ENCODE results near the gene RAB17.

The RAB17 gene, protein sequence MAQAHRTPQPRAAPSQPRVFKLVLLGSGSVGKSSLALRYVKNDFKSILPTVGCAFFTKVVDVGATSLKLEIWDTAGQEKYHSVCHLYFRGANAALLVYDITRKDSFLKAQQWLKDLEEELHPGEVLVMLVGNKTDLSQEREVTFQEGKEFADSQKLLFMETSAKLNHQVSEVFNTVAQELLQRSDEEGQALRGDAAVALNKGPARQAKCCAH

DNA sequence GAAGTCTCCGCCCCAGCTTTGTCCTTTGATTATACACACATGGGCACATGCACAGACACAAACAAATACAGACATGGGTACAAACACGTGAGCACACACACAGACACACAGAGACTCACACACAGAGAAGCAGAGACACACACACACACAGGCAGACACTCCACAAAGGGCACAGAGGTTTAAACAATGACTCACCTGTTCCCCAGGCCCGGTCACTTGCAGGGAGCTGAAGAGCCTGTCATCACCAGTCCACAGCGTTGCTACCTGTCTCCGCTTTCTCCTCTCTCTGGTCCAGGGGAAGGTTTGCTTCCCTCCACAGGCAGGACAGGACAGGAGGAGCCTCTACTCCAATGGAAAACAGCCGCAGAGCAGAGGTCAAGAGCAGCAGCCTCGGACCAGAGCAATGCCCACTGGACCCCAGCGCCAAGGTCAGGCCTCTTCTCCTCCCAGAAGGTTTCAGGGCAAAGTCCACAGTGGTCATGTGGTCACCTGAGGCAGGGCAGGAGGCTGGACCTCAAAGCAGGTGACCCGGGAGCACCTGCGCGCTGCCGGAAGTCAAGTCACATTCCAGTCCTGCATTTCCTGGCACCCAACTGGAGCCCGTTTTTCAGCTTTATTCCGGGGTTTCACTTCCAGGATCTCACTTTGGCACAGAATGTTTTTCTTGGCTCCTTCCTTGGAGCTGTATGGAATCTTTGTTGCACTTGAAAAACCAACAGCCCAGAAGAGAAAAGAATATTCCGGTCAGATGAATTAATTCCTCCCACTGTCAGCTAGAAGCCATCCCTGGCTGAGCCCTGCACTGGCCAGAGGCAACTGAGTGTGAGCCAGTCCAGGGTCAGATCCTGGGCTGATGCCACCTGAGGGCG lies at the start of gene RAB17:
Gene RAB17 (minus strand): TSS at position 463 of the 869 bp plus-strand sequence. CDS start 4,580 bp downstream, outside the sequence.
- no peak for DNase-seq (ENCODE audit: low read depth)
- H3K4me3 ChIP-seq (ENCODE audit: low read depth, low read length): peak within 1 kb of the TSS; percentile 47
- TF ChIP-seq MAX (IDR thresholded peaks at IDR 0.05; ENCODE audit: low read depth, low read length): no peak

- no peak overlapping the region for H3K4me3 ChIP-seq (ENCODE audit: low read depth, low read length)
- no peak for DNase-seq (ENCODE audit: low read depth)
- no peak for TF ChIP-seq MAX (IDR thresholded peaks at IDR 0.05; ENCODE audit: low read depth, low read length)
- TF ChIP-seq, protein P1, sequence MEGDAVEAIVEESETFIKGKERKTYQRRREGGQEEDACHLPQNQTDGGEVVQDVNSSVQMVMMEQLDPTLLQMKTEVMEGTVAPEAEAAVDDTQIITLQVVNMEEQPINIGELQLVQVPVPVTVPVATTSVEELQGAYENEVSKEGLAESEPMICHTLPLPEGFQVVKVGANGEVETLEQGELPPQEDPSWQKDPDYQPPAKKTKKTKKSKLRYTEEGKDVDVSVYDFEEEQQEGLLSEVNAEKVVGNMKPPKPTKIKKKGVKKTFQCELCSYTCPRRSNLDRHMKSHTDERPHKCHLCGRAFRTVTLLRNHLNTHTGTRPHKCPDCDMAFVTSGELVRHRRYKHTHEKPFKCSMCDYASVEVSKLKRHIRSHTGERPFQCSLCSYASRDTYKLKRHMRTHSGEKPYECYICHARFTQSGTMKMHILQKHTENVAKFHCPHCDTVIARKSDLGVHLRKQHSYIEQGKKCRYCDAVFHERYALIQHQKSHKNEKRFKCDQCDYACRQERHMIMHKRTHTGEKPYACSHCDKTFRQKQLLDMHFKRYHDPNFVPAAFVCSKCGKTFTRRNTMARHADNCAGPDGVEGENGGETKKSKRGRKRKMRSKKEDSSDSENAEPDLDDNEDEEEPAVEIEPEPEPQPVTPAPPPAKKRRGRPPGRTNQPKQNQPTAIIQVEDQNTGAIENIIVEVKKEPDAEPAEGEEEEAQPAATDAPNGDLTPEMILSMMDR (IDR thresholded peaks at IDR 0.05; ENCODE audit: low read depth, low read length): no peak
- no peak for TF ChIP-seq POLR2A (IDR thresholded peaks at IDR 0.05; ENCODE audit: extremely low read depth, insufficient read length)
- TF ChIP-seq MYC (IDR thresholded peaks at IDR 0.05; ENCODE audit: low read depth, low read length): no peak
Measured at GRCh38 chr2:237639836-237640220, 49.3 kb upstream of the RAB17 start.

DNA sequence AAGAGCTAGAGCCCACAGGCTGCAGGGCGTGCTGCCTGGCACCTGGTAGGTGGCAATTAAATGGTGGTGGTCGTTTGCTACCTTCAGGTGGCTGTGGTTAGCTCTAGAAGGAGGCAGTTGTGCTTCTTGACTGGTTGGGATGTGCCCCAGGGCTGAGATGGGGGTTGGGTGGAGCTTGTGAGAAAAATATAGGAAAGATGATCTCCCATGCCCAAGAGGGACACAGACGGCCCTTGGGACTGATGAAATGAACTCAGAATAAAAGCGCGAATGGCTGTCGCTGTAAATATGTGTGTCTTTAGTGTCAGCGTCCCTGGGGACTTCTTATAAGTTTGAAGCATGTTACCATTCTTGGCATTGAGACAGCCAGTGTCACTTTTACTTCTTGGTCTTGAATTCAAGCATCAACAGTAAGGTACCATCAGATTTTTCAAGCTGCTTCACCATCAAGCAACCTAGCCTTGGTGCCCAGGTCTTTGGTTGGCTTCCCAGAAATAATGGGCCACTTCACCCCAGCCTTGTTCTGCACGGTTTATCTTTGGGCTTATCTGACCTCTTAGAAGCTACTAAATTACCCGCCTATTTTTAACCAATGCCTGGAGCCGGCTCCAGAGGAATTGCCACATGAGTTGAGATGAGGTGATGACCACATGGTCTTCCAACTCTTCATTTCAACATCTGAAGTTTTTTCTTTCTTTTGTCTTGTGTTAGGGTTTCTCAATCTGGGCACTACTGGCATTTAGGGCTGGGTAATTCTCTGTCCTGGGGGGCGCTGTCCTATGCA lies 48.7 kb upstream of the RAB17 start:
- DNase-seq (ENCODE audit: low read depth): no peak
- H3K4me3 ChIP-seq (ENCODE audit: low read depth, low read length): no peak overlapping the region
- TF ChIP-seq MAX (IDR thresholded peaks at IDR 0.05; ENCODE audit: low read depth, low read length) (no peak), POLR2A (IDR thresholded peaks at IDR 0.05; ENCODE audit: extremely low read depth, insufficient read length) (no peak), MYC (IDR thresholded peaks at IDR 0.05; ENCODE audit: low read depth, low read length) (no peak)
- TF ChIP-seq, protein P1 (IDR thresholded peaks at IDR 0.05; ENCODE audit: low read depth, low read length): no peak

GRCh38 chr2:237638176-237638575 lies 47.6 kb upstream of the RAB17 start:
- no peak for DNase-seq (ENCODE audit: low read depth)
- no peak for TF ChIP-seq POLR2A (IDR thresholded peaks at IDR 0.05; ENCODE audit: extremely low read depth, insufficient read length)
- TF ChIP-seq, protein P1 (IDR thresholded peaks at IDR 0.05; ENCODE audit: low read depth, low read length): no peak
- TF ChIP-seq MYC (IDR thresholded peaks at IDR 0.05; ENCODE audit: low read depth, low read length): no peak
- no peak for TF ChIP-seq MAX (IDR thresholded peaks at IDR 0.05; ENCODE audit: low read depth, low read length)

DNA sequence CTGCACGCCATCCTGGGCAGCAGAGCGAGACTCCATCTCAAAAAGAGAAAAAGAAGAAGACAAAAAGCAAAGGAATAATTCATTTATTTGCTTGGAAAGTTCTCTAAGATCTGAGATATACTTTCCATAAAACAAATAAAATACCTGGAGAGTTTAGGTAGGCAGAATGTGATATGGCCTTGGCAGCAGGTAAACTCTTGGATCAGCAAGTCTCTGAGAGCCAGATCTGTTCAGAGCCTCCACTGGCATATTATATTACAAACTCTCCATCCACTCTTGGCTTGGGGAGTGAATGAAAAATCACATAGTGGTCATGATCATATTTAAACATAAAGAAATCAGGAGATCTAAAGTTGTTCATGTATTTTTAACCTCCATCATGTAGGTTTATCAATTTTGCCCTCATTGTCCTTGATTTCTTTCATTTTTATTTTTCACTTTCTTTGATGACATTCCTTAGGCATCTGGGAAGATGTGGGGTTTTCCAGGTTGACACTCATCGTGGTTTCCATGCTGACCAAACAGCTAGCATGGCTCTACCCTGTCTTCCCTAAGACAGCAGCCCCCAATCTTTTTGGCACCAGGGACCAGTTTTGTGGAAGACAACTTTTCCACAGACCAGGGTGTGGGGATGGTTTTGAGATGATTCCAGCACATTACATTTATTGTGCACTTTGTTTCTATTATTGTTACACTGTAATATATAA lies 47.0 kb upstream of the RAB17 start:
- no peak for TF ChIP-seq POLR2A (IDR thresholded peaks at IDR 0.05; ENCODE audit: extremely low read depth, insufficient read length)
- TF ChIP-seq MAX (IDR thresholded peaks at IDR 0.05; ENCODE audit: low read depth, low read length): no peak
- TF ChIP-seq, protein P1 (IDR thresholded peaks at IDR 0.05; ENCODE audit: low read depth, low read length): no peak
- TF ChIP-seq MYC (IDR thresholded peaks at IDR 0.05; ENCODE audit: low read depth, low read length): no peak
- H3K4me3 ChIP-seq (ENCODE audit: low read depth, low read length): no peak overlapping the region
- no peak for DNase-seq (ENCODE audit: low read depth)

More at GRCh38 chr2:237638176-237638575, 47.6 kb upstream of the RAB17 start:
- H3K4me3 ChIP-seq (ENCODE audit: low read depth, low read length): no peak overlapping the region
